Tibial artery (tissue), 4 donors: ENCODE measurements around the gene TRPM2.

ENCODE experiments used
- DNase-seq, 2 donors: peaks; one replicate each; pipeline ENCODE4 v3.0.0-alpha.2; 2019
- H3K27ac ChIP-seq, 2 donors: fragments of 200-600 bp; sonication (generic) in 1 of 2; 1 replicate in 1 of 2; 2 replicates in 1 of 2; pipeline ENCODE4 v1.5.1; 2018 to 2019; ENCODE audit warnings: mild to moderate bottlenecking in 1 of 2
- H3K27me3 ChIP-seq, 2 donors: fragments of 200-600 bp; sonication (generic) in 1 of 2; one replicate each; pipeline versions ENCODE4 v1.5.1 to v1.6.0; 2016 to 2019
- H3K36me3 ChIP-seq, 3 donors: fragments of 200-600 bp; sonication (generic) in 2 of 3; one replicate each; pipeline ENCODE4 v1.5.1; 2016 to 2019; ENCODE audit warnings: mild to moderate bottlenecking in 2 of 3
- H3K4me1 ChIP-seq, 4 donors: fragments of 200-600 bp; sonication (generic) in 2 of 4; 1 replicate in 3 of 4; 2 replicates in 1 of 4; pipeline ENCODE4 v1.5.1; 2016 to 2019
- H3K4me3 ChIP-seq, 2 donors: fragments of 200-600 bp; sonication (generic) in 1 of 2; 1 replicate in 1 of 2; 2 replicates in 1 of 2; pipeline ENCODE4 v1.5.1; 2018 to 2019; ENCODE audit warnings: mild to moderate bottlenecking in 2 of 2
- H3K9me3 ChIP-seq, 3 donors: fragments of 200-600 bp; sonication (generic) in 1 of 3; one replicate each; pipeline ENCODE4 v1.5.1; 2016 to 2019
- intact Hi-C: fragments of 100-400 bp; cut with DNase I; formaldehyde crosslinking; loops from one replicate; pipeline ENCODE4 v1.15.0; 2023; ENCODE audit warnings: low total_unique reads
- TF ChIP-seq, protein P1 (sequence below), 2 experiments: fragments of 200-600 bp in 1 of 2; fragments of 450-650 bp in 1 of 2; IDR thresholded peaks; one replicate each; pipeline ENCODE4 v1.5.1; 2017 to 2019; ENCODE audit warnings: antibody characterized with exemption in 2 of 2, mild to moderate bottlenecking in 1 of 2, moderate library complexity in 1 of 2

The TRPM2 gene

DNA sequence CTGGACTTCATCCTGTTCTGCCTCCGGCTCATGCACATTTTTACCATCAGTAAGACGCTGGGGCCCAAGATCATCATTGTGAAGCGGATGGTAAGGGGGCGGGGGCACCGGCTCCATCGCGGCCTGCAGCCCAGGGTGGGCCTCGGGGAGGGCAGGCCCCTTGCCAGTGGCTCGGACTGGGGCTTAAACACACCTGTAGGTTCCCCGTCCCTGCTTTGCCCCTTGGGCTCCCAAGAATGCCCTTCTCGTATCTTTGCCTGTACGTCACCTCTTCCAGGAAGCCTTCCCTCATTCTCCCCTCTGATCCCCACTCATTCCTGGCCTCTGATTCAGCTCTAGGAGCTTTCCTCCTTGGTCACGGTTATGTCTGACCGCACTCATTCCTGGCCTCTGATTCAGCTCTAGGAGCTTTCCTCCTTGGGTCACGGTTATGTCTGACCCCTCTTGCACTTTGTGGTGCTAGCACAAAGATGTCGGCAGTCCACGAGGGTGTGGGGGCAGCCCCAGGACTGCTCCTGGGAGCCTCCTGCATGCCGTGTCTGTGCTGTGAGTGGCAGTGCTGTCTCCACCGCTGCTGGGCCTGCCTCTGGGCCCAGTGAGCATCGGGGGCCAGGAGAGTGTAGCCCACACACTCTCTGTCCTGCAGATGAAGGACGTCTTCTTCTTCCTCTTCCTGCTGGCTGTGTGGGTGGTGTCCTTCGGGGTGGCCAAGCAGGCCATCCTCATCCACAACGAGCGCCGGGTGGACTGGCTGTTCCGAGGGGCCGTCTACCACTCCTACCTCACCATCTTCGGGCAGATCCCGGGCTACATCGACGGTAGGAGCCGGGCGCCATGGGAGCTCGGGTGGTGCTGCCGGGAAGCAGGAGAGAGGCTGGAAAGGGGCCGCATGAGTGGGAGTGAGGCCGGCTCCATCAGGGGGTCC lies 52.8 kb downstream of the TRPM2 start:
- Histone ChIP-seq H3K27ac (no peak overlapping the region), H3K27me3 (no peaks in the 10 kb centered on the region), H3K4me1 (no peaks in the 10 kb centered on the region), H3K9me3 (no peaks in the 10 kb centered on the region), H3K36me3 (no peaks in the 10 kb centered on the region), H3K4me3 (no peak overlapping the region)
- DNase-seq, result no peak
- intact Hi-C loops, result no loop called here
- TF ChIP-seq, protein P1, sequence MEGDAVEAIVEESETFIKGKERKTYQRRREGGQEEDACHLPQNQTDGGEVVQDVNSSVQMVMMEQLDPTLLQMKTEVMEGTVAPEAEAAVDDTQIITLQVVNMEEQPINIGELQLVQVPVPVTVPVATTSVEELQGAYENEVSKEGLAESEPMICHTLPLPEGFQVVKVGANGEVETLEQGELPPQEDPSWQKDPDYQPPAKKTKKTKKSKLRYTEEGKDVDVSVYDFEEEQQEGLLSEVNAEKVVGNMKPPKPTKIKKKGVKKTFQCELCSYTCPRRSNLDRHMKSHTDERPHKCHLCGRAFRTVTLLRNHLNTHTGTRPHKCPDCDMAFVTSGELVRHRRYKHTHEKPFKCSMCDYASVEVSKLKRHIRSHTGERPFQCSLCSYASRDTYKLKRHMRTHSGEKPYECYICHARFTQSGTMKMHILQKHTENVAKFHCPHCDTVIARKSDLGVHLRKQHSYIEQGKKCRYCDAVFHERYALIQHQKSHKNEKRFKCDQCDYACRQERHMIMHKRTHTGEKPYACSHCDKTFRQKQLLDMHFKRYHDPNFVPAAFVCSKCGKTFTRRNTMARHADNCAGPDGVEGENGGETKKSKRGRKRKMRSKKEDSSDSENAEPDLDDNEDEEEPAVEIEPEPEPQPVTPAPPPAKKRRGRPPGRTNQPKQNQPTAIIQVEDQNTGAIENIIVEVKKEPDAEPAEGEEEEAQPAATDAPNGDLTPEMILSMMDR (IDR thresholded peaks at IDR 0.05), result no peak

DNA sequence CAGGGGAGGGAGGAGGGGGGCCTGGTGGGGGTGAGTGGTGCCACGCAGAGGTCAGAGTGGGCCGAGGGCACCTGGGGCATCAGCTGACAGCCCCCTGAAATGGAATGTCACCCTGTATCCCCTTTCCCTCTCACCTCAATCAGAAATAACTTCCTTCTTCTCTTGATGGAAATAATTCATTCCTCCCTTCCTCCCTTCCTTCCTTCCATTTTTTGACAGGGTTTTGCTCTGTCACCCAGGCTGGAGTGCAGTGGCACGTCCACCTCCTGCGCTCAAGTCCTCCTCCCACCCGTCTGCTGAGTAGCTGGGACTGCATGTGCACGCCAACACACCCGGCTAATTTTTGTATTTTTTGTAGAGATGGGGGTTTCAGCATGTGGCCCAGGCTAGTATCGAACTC lies 53.5 kb downstream of the TRPM2 start:
- TF ChIP-seq, protein P1 (IDR thresholded peaks at IDR 0.05), result no peak
- Histone ChIP-seq H3K9me3 (no peaks in the 10 kb centered on the region), H3K27ac (no peak overlapping the region), H3K4me3 (no peak overlapping the region), H3K27me3 (no peaks in the 10 kb centered on the region), H3K4me1 (no peaks in the 10 kb centered on the region), H3K36me3 (no peaks in the 10 kb centered on the region)
- DNase-seq, result no peak
- intact Hi-C loops, result no loop called here

DNA sequence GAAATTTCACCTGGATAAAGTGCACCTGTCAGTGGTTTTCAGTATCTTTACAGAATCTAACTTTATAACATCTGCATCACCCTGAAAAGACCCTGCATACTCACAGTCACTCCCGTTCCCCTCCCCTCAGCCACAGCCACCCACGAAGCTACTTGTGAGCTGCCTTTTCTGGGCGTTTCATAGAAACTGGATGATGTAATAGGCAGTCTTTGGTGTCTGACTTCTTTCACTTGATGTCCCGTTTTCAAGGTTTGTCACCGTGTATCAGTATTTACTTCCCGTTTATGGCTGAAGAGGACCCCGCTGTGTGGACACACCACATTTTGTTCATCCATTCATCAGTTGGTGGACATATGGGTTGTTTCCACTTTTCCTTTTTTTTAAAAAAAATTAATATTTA lies 54.1 kb downstream of the TRPM2 start:
- H3K9me3 ChIP-seq, result no peaks in the 10 kb centered on the region
- DNase-seq, result no peak
- no peaks in the 10 kb centered on the region for H3K36me3 ChIP-seq
- TF ChIP-seq, protein P1 (IDR thresholded peaks at IDR 0.05), result no peak
- intact Hi-C loops, result no loop called here
- no peaks in the 10 kb centered on the region for H3K4me1 ChIP-seq
- H3K4me3 ChIP-seq, result no peak overlapping the region
- no peaks in the 10 kb centered on the region for H3K27me3 ChIP-seq
- H3K27ac ChIP-seq, result no peak overlapping the region

DNA sequence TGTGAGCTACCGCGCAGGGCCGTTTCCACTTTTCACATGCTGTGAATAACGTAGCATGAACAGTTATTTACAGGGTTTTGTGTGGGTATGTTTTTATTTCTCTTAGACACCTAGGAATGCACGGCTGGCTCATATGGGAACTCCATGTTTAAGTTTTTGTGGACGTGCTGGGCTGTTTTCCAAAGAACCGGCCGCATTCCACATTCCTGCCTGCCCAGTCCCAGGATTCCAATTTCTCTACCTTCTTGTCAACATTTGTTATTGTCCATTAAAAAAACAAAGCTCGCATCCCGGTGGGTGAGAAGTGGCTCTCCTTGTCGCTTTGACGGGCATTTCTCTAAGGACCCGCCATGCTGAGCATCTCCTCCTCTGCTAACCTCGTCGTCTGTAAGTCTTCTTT lies 54.8 kb downstream of the TRPM2 start:
- intact Hi-C loops, result no loop called here
- Histone ChIP-seq H3K27ac (no peak overlapping the region), H3K4me3 (no peak overlapping the region), H3K9me3 (no peaks in the 10 kb centered on the region), H3K36me3 (no peaks in the 10 kb centered on the region), H3K27me3 (no peaks in the 10 kb centered on the region), H3K4me1 (no peaks in the 10 kb centered on the region)
- no peak for DNase-seq
- TF ChIP-seq, protein P1 (IDR thresholded peaks at IDR 0.05), result no peak

DNA sequence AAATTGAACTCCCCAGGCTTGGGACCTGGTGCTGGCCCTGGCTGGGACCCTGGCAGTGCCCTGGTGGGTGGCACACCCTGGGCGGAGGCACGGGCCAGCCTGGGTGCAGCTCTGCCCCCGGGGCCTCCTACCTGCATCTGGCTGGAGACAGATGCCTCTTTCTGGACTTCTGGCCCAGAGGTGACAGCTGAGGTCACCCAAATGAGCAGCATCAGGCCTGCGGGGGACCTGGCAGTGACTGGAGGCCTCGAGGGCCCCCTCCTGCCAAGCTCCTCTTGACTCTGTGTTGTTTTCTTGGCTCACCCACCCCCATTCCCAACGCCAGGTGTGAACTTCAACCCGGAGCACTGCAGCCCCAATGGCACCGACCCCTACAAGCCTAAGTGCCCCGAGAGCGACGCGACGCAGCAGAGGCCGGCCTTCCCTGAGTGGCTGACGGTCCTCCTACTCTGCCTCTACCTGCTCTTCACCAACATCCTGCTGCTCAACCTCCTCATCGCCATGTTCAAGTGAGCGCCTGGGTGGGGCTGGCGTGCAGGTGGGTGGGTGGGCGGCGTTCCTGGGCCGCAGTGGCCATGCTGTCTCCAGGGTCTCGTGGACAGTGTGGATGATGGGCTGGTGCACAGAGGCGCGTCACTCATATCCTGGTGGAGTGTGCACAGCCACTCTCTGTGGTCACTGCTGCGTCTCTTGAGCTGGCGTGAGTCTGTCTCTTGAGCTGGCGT lies 60.3 kb downstream of the TRPM2 start:
- Histone ChIP-seq H3K27ac (no peak overlapping the region), H3K4me3 (no peak overlapping the region), H3K36me3 (no peaks in the 10 kb centered on the region), H3K27me3 (peaks cover 0 to 37% of the 10 kb centered on the region in 2 donors), H3K9me3 (no peaks in the 10 kb centered on the region), H3K4me1 (no peaks in the 10 kb centered on the region)
- peak; percentile 18 to 47 for DNase-seq
- TF ChIP-seq, protein P1 (IDR thresholded peaks at IDR 0.05), result no peak
- intact Hi-C loops, result no loop called here
